Stimulated activated CD4-positive, alpha-beta T cell treated with anti-CD3 and anti-CD28 coated beads, Interleukin-1b, Interleukin-23, amount 100 ng/mL, for 24 hours (primary cell): ENCODE data around the gene MC1R.
"Not testable (repeated sequence)": the region's sequence is repeated elsewhere in the genome, so short reads cannot be mapped to it uniquely, and the experiment has no call there.

ENCODE experiments used
- DNase-seq, 4 experiments: peaks; one replicate each; pipeline ENCODE4 v3.0.0-alpha.2; 2020; ENCODE audit warnings: low read depth in 4 of 4, low spot score in 1 of 4

Gene MC1R

GRCh38 chr16:89913408-89914387, 5.0 kb upstream of the MC1R start:
- no peak for DNase-seq

DNA sequence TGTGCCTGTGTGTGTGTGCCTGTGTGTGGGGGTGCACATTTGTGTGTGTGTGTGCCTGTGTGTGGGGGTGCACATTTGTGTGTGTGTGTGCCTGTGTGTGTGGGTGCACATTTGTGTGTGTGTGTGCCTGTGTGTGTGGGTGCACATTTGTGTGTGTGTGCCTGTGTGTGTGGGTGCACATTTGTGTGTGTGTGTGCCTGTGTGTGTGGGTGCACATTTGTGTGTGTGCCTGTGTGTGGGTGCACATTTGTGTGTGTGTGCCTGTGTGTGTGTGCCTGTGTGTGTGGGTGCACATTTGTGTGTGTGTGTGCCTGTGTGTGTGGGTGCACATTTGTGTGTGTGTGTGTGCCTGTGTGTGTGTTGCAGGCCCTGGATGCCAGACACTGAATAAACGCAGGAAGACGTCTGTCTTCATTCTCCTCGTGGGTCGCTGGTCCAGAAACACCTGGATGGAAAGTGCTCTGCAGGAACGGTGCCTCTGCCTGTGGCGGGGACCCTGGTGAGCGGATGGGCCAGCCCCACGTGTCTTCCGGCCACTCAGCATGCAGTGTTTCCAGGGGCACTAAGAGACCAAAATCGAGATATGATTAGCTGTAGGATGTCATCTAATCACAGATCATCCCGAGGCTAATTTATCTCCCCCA, 3.9 kb upstream of the MC1R start:
- not testable (repeated sequence) for DNase-seq

- DNase-seq, result no peak
Measured at GRCh38 chr16:89915303-89916232, 3.1 kb upstream of the MC1R start.

DNA sequence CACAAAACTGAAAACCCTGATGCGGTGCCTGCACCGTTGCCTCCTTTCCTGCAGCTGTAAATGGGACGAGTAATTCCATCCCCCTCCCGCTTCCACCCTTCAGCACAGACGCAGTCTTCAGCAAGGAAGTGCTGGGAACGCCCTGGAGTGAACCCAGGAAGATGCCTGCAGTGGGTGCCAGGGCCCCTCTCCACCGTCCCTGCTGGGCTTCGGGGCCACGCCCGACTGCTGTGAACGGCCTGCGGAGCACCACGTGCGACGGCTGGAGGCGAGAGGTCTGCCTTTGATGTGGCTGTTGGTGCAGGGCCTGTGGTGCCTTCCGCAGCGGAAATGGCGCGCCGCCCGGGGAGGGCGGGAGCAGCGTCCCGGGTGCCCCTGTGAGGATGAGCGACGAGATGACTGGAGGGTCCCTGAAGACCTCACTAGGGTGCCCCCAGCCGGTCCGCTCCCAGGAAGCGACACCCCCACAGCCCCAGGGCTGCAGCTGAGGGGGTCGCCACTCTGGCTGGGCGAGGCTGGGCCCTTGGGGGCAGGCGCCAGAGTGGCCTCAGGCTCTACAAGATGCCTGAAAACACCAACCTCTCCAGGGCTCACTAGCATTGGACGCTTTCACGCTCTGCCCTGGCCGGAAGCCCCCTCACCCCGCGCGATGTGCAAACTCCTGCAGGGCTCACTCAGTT, 749 bp upstream of the MC1R start:
- DNase-seq, result peak in 3 of 4 experiments; percentile 36 to 58 (median 49)

DNA sequence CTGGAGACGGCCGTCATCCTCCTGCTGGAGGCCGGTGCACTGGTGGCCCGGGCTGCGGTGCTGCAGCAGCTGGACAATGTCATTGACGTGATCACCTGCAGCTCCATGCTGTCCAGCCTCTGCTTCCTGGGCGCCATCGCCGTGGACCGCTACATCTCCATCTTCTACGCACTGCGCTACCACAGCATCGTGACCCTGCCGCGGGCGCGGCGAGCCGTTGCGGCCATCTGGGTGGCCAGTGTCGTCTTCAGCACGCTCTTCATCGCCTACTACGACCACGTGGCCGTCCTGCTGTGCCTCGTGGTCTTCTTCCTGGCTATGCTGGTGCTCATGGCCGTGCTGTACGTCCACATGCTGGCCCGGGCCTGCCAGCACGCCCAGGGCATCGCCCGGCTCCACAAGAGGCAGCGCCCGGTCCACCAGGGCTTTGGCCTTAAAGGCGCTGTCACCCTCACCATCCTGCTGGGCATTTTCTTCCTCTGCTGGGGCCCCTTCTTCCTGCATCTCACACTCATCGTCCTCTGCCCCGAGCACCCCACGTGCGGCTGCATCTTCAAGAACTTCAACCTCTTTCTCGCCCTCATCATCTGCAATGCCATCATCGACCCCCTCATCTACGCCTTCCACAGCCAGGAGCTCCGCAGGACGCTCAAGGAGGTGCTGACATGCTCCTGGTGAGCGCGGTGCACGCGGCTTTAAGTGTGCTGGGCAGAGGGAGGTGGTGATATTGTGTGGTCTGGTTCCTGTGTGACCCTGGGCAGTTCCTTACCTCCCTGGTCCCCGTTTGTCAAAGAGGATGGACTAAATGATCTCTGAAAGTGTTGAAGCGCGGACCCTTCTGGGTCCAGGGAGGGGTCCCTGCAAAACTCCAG, 1.1 kb downstream of the MC1R start:
- no peak for DNase-seq

DNA sequence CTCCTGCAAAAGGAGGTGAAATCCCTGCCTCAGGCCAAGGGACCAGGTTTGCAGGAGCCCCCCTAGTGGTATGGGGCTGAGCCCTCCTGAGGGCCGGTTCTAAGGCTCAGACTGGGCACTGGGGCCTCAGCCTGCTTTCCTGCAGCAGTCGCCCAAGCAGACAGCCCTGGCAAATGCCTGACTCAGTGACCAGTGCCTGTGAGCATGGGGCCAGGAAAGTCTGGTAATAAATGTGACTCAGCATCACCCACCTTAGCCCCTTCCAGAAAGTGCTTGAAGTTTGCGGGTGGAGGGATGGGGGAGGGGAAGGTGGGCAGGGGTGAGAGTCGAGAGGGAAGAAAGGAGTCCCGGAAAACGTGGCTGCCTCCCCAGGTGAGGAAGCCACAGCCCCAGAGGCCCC, 2.1 kb downstream of the MC1R start:
- DNase-seq, result no peak

DNA sequence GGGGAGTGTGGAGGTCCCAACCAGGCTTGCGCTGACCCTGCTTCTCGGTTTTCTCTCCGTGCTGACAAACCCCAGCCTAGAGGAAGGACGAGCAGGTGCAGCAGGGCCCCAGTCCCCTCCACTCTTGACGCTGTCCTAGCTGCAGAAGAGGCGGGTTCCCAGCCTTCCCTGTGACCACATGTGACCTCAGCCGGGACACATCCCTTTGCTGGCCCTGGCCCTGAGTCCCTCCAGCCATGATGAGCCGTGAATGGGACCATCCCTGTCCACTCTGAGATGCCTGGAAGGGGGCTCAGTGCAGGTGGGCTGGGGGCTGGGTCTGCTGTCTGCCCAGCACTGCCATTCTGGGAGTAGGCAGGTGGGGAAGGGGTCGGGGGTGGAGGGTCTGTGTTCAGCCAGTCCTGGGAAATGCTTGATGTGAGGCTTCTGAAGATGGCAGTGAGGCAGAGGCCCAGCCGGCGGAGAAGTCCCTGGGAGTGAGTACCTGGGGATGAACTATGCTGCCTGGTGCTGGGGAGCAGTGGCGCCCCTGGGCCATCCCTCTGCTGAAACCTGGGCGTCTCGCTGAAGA, 2.6 kb downstream of the MC1R start:
- no peak for DNase-seq

DNA sequence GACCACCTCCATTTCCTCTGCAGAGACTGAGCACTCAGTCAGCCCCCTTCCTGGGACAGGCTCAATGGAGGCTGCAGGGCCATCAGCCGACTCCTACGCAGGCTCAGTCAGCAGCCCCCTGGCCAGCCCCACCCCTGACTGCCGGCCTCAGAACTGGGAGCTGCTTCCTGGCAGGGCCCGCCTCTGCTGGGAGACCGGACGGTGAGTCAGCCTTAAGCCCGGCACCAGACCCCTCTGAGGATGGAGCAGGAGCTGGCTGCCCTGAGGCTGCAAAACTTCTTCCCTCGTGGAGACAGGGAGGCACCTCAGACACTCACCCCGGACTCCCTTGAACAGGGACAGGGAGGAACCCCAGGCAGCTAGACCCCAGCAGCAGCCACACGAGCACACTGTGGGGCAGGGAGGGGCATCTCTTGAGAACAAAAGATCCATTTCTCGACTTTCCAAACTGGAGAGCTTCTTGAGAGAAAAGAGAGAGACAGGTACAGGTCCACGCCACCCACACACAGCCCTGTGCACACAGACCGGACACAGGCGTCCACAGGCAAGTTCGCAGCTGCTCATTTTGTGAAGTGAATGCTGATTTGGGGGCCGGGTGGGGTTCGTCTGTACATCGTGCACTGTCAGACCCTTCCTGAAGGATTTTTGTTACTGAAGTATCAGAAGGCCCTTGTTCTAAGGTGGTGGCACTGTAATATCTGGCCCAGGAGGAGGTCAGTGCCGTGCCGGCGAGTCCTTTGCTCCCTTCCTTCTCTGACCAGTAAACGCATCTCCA, 3.2 kb downstream of the MC1R start:
- DNase-seq, result no peak

DNA sequence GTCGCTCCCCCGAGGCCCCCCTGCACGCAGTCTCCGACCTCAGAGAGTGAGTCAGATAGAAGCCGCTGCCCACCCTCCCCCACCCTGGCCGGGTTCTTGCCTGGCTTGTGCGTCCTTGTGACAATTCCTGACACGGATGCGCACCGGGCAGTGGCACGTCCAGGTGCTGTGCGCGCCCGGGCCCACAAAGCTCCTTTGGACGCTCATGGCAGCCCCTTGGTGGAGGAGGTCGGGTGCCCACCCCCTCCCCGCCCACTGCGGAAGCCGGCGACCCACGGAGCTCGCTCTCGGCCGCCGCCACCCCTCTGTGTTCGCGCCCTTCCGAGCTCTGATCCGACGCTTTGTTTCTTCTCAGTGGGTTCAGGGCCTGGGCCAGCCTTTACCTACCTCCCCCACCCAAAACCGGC, 3.8 kb downstream of the MC1R start:
- DNase-seq, result no peak

DNA sequence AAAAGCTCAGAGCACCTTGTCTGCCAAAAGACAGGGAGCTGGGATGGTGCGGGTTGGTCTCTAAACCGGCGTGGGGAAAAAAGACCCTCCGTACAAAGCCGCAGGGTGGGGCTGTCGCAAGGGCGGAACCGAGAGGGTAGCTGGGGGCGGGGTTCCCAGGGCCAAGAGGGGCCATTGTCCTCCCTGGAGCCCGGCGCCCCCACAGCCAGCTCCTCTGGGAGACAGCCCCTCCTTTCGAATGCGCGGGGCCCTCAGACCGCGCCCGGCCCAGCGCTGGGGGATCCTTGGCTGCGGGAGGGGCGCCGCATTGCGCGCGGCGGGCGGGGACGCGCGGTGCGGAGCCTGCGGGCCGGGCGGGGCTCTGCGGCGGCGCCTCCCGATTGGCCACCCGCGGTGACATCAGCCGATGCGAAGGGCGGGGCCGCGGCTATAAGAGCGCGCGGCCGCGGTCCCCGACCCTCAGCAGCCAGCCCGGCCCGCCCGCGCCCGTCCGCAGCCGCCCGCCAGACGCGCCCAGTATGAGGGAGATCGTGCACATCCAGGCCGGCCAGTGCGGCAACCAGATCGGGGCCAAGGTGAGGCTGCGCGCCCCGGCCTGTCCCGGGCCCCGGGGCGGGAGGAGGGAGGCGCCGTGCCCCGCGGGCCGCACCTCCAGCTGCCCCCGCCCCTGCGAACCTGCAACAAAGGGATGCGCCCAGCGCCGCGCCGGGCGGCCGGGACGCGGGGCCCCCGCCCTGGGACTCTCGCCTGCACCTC, 4.4 kb downstream of the MC1R start, which contains the start of gene TUBB3:
TUBB3 (plus strand) TSS at position 459 of the 756 bp plus-strand sequence; CDS start at position 519, 60 bp downstream.
- DNase-seq, result peak in 1 of 4 experiments; percentile 33

DNA sequence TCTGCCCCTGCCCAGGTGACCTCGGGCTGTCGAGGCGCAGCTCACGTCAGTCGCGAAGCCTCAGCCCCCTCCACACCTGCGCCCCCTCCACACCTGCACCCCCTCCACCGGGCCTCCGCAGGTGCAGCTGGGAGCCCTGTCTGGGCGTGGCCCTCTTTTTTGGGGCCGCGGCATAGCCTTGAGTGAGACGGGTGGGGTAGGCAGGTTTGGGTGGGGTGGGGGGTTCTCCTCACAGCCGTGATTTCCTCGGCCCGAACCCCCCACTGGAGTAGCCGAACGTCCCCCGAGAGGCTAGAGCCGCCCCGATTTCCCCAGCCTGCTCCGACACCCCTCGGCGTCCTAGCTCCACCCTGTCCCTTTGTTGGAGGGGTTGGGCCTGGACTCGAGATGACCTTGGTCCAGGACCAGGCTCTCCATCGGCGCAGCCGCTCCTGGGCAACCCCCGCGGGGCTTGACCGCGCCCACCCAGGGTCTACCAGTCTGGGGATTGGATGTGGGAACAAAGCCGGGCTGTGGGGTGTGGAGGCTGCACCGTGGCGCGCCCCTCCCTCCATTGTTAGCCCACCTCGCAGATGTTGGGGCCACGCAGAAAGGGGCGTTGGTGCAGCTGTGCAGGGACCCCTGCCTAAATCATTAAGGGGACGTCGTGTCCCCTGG, 5.1 kb downstream of the MC1R start:
- no peak for DNase-seq

GRCh38 chr16:89924297-89924924, 5.7 kb downstream of the MC1R start:
- DNase-seq, result no peak

DNA sequence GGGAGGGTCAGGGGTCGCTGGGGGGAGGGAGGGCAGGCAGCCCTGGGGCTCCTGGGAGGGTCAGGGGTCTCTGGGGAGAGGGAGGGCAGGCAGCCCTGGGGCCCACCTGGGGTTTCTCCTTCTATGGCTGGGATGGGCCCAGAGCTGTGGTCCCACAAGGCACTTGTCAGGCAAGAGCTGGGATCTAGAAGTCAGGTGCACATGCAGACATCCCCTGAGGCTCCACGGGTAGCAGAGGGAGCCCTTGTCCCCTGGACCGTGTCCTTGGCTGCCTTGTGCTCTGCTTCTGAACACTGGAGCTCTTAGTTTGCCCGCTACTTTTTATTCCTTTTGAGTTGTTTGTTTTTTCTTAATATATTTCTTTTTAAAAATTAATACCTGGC, 6.3 kb downstream of the MC1R start:
- DNase-seq, result no peak

GRCh38 chr16:89925596-89926079, 7.0 kb downstream of the MC1R start:
- no peak for DNase-seq

DNA sequence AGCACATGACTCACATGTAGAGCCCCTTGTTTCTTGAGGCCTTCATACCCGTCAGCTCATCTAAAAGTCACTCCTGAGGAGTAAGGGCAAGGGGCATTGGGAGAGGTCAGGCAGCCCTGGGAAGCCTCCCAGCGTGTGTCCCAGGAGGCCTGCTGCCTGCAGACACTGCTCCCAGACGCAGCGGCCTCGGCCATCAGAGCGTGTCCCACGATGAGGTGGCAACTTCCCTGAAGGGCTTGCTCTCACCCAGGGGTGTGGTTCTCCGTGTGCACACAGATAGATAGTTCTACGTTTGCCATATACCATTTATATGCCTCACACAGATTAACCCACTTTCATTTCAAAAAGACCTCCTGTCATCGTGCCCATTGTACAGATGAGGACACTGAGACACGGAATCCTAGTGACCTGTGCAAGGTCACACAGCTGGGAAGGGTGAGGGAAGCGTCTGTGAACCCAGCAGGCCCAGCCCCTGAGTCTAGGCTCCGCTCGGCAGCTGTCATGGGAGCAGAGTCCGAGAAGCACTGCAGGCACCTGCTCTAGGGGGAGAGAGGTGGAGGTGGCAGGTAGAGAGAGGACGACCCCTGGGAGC, 12.7 kb downstream of the MC1R start:
- no peak for DNase-seq

DNA sequence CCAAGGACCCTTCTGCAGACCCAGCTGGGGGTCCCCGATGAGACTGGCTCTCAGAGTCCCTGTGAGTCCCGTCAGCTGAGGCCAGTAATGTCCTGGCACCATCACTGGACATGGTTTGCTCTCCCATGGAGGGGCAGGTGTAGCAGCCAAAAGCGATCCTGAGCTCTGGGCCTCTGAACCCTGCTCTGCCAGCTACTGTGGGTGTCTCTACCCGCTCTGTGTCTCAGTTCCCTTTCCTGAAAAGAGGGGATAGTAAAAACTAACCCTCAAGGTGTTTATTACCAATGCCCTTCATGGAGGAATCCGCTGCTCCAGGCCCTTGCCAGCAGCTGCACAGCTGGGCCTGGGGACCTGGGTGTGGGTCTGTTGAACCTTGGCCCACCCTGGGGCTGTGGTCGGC, 13.3 kb downstream of the MC1R start:
- DNase-seq, result no peak
